HEK293 (cell line): Measurements from ENCODE around the gene ZFP92.

Experiments used
- CTCF ChIA-PET: fragments of 350-600 bp; formaldehyde crosslinking; extraction: SDS; loops from one replicate; lab custom pipeline; 2021; ENCODE audit warnings: antibody characterized with exemption; lab: Yijun Ruan, JAX
- POLR2A ChIA-PET: fragments of 300-600 bp; formaldehyde crosslinking; extraction: SDS; loops from one replicate; lab custom pipeline; 2020; ENCODE audit warnings: antibody characterized with exemption, inconsistent platforms; lab: Yijun Ruan, JAX
- H3K27ac ChIP-seq: fragments of 200-500 bp; sonication (Bioruptor generic); 2 replicates; pipeline ENCODE4 v1.5.1; 2014; ENCODE audit warnings: low read depth, low read length, control low read depth, inconsistent platforms; ENCODE audit errors: extremely low read depth
- H3K36me3 ChIP-seq, 2 experiments: fragments of 200-500 bp in 1 of 2; sonication (Bioruptor generic) in 1 of 2; 1 replicate in 1 of 2; 2 replicates in 1 of 2; pipeline ENCODE4 v1.5.1; 2014 to 2017; ENCODE audit warnings: inconsistent platforms in 2 of 2, low read length in 2 of 2; ENCODE audit not compliant: control insufficient read depth in 2 of 2, insufficient read depth in 1 of 2
- H3K4me1 ChIP-seq: fragments of 200-500 bp; sonication (Bioruptor generic); 2 replicates; pipeline ENCODE4 v1.5.1; 2014; ENCODE audit warnings: mild to moderate bottlenecking, low read length, inconsistent platforms; ENCODE audit not compliant: control insufficient read depth, insufficient read depth
- H3K4me3 ChIP-seq: 2 replicates; pipeline ENCODE4 v1.5.1; 2011; ENCODE audit warnings: low read depth, mild to moderate bottlenecking, control low read depth, low read length, moderate library complexity
- H3K9me3 ChIP-seq: fragments of 200-500 bp; sonication (Bioruptor generic); 2 replicates; pipeline ENCODE4 v1.5.1; 2014; ENCODE audit warnings: low read depth, low read length, inconsistent platforms; ENCODE audit not compliant: control insufficient read depth, insufficient read depth
- EGR2 ChIP-seq: fragments of 450-650 bp; formaldehyde crosslinking; IDR thresholded peaks from 2 replicates; pipeline ENCODE4 v1.5.1; 2016; ENCODE audit warnings: low read depth, missing biosample characterization, missing genetic modification characterization
- SP2 ChIP-seq: fragments of 450-650 bp; formaldehyde crosslinking; IDR thresholded peaks from 2 replicates; pipeline ENCODE4 v1.5.1; 2016; ENCODE audit warnings: missing biosample characterization, missing genetic modification characterization
- TCF7L2 ChIP-seq: IDR thresholded peaks from 2 replicates; pipeline ENCODE4 v1.6.1; 2011; ENCODE audit warnings: low read depth, mild to moderate bottlenecking, inconsistent platforms, low read length, moderate library complexity, borderline replicate concordance
- WT1 ChIP-seq: fragments of 450-650 bp; formaldehyde crosslinking; IDR thresholded peaks from 2 replicates; pipeline ENCODE4 v1.5.1; 2016; ENCODE audit warnings: missing biosample characterization, missing genetic modification characterization
- ZBTB8A ChIP-seq: fragments of 450-650 bp; formaldehyde crosslinking; IDR thresholded peaks from 2 replicates; pipeline ENCODE4 v1.5.1; 2016; ENCODE audit warnings: missing biosample characterization, missing genetic modification characterization
- ZNF132 ChIP-seq: fragments of 450-650 bp; formaldehyde crosslinking; IDR thresholded peaks from 2 replicates; pipeline ENCODE4 v1.5.1; 2017; ENCODE audit warnings: missing biosample characterization, missing genetic modification characterization, borderline replicate concordance
- ZNF146 ChIP-seq: fragments of 450-650 bp; formaldehyde crosslinking; IDR thresholded peaks from 2 replicates; pipeline ENCODE4 v1.5.1; 2016; ENCODE audit warnings: missing biosample characterization, missing genetic modification characterization
- ZNF148 ChIP-seq: fragments of 450-650 bp; formaldehyde crosslinking; IDR thresholded peaks from 2 replicates; pipeline ENCODE4 v1.5.0; 2017; ENCODE audit warnings: missing biosample characterization, missing genetic modification characterization, borderline replicate concordance
- ZNF175 ChIP-seq: fragments of 450-650 bp; formaldehyde crosslinking; IDR thresholded peaks from 2 replicates; pipeline ENCODE4 v1.5.1; 2016; ENCODE audit warnings: missing biosample characterization, missing genetic modification characterization
- ZNF18 ChIP-seq: fragments of 450-650 bp; formaldehyde crosslinking; IDR thresholded peaks from 2 replicates; pipeline ENCODE4 v1.5.1; 2016; ENCODE audit warnings: missing biosample characterization, missing genetic modification characterization
- ZNF26 ChIP-seq: fragments of 450-650 bp; formaldehyde crosslinking; IDR thresholded peaks from 2 replicates; pipeline ENCODE4 v1.5.1; 2016; ENCODE audit warnings: missing biosample characterization, missing genetic modification characterization
- ZNF274 ChIP-seq, 2 experiments: fragments of 200-500 bp in 1 of 2; fragments of 450-650 bp in 1 of 2; sonication (Bioruptor generic) in 1 of 2; formaldehyde crosslinking in 1 of 2; IDR thresholded peaks; 2 replicates each; pipeline versions ENCODE4 v1.5.1 to v1.6.1; 2014 to 2016; ENCODE audit warnings: borderline replicate concordance in 1 of 2, inconsistent platforms in 1 of 2, low read length in 1 of 2, missing biosample characterization in 1 of 2, missing genetic modification characterization in 1 of 2
- ZNF324 ChIP-seq: fragments of 450-650 bp; formaldehyde crosslinking; IDR thresholded peaks from 2 replicates; pipeline ENCODE4 v1.5.1; 2016; ENCODE audit warnings: missing biosample characterization, missing genetic modification characterization
- ZNF513 ChIP-seq: fragments of 450-650 bp; IDR thresholded peaks from 2 replicates; pipeline ENCODE4 v1.5.1; 2018; ENCODE audit warnings: missing biosample characterization, missing genetic modification characterization
- ZNF558 ChIP-seq: fragments of 450-650 bp; formaldehyde crosslinking; IDR thresholded peaks from 2 replicates; pipeline ENCODE4 v1.5.1; 2016; ENCODE audit warnings: missing biosample characterization, missing genetic modification characterization
- ZNF561 ChIP-seq: fragments of 450-650 bp; IDR thresholded peaks from 2 replicates; pipeline ENCODE4 v1.5.1; 2018; ENCODE audit warnings: missing biosample characterization, missing genetic modification characterization, borderline replicate concordance
- ZNF596 ChIP-seq: fragments of 450-650 bp; IDR thresholded peaks from 2 replicates; pipeline ENCODE4 v1.5.0; 2018; ENCODE audit warnings: missing biosample characterization, mild to moderate bottlenecking, missing genetic modification characterization, moderate library complexity
- ZNF610 ChIP-seq: fragments of 450-650 bp; formaldehyde crosslinking; IDR thresholded peaks from 2 replicates; pipeline ENCODE4 v1.5.1; 2016; ENCODE audit warnings: missing biosample characterization, missing genetic modification characterization, borderline replicate concordance
- ZNF664 ChIP-seq: fragments of 450-650 bp; formaldehyde crosslinking; IDR thresholded peaks from 2 replicates; pipeline ENCODE4 v1.5.1; 2016; ENCODE audit warnings: missing biosample characterization, missing genetic modification characterization
- ZNF830 ChIP-seq: fragments of 450-650 bp; IDR thresholded peaks from 2 replicates; pipeline ENCODE4 v1.5.0; 2018; ENCODE audit warnings: missing biosample characterization, missing genetic modification characterization, low read depth, mild to moderate bottlenecking, moderate library complexity
- ZNF837 ChIP-seq: fragments of 450-650 bp; formaldehyde crosslinking; IDR thresholded peaks from 2 replicates; pipeline ENCODE4 v1.5.1; 2016; ENCODE audit warnings: missing biosample characterization, missing genetic modification characterization
- ZSCAN16 ChIP-seq: fragments of 450-650 bp; formaldehyde crosslinking; IDR thresholded peaks from 2 replicates; pipeline ENCODE4 v1.5.1; 2016; ENCODE audit warnings: missing biosample characterization, missing genetic modification characterization

The ZFP92 gene

GRCh38 chrX:153377727-153378126, 33.5 kb upstream of the ZFP92 start:
- Histone ChIP-seq H3K27ac (no peak overlapping the region), H3K36me3 (no peaks in the 10 kb centered on the region), H3K4me1 (no peaks in the 10 kb centered on the region), H3K9me3 (no peaks in the 10 kb centered on the region), H3K4me3 (no peak overlapping the region)
- ChIA-PET CTCF (no interaction called here), POLR2A (no interaction called here)
- TF ChIP-seq ZNF18, result peak; percentile 90
- no peak for TF ChIP-seq ZNF26 (tag by site-specific recombination)

GRCh38 chrX:153378607-153379006, 32.7 kb upstream of the ZFP92 start:
- CTCF ChIA-PET, result no interaction called here

More at GRCh38 chrX:153378607-153379006, 32.7 kb upstream of the ZFP92 start:
- H3K4me1 ChIP-seq, result no peaks in the 10 kb centered on the region
- no peaks in the 10 kb centered on the region for H3K9me3 ChIP-seq
- no peaks in the 10 kb centered on the region for H3K36me3 ChIP-seq
- no peak overlapping the region for H3K4me3 ChIP-seq
- TF ChIP-seq ZNF837 (tag by site-specific recombination) (no peak), ZNF664 (tag by site-specific recombination) (no peak), ZNF558 (tag by site-specific recombination) (no peak), ZNF596 (tag by site-specific recombination) (no peak), EGR2 (no peak), ZNF830 (tag by site-specific recombination) (no peak), TCF7L2 (no peak), ZNF324 (no peak), ZNF148 (no peak), ZNF561 (tag by site-specific recombination) (no peak), ZNF513 (tag by site-specific recombination) (no peak), WT1 (tag by site-specific recombination) (no peak), ZNF175 (no peak), ZNF146 (tag by site-specific recombination) (no peak), ZBTB8A (no peak), ZNF274 (IDR thresholded peaks at IDR 0.05; ENCODE audit: low read length) (no peak), ZNF274 (tag by site-specific recombination; IDR thresholded peaks at IDR 0.05; ENCODE audit: borderline replicate concordance) (no peak), SP2 (tag by site-specific recombination) (no peak), ZNF610 (tag by site-specific recombination) (no peak), ZSCAN16 (tag by site-specific recombination) (no peak), ZNF132 (tag by site-specific recombination) (no peak)
- H3K27ac ChIP-seq, result no peak overlapping the region
- POLR2A ChIA-PET, result no interaction called here
